GM12878 (cell line): ENCODE data around the gene MXI1. TPM values are rescaled to one million over a fixed set of nuclear protein-coding genes. Genes with fewer than 3 reads are reported as not detected.
A peak's percentile ranks its signal among the peaks of the same experiment; 100 is the strongest.

Experiments used
- ATAC-seq: fragments of 200-7000 bp; cut with Tn5 transposase; 3 replicates; pipeline ENCODE4 v1.9.1; 2020; ENCODE audit warnings: mild to moderate bottlenecking, moderate library complexity
- BruUV-seq: library from RNA; stranded (reverse); fragments of 400-500 nt; replicated peaks from 2 replicates; lab custom pipeline; 2021; lab: Mats Ljungman, UMichigan
- CTCF ChIA-PET: fragments of 300-600 bp; sonication (Branson Sonifier 250); formaldehyde crosslinking; extraction: SDS; loops from one replicate; lab custom pipeline; 2021; ENCODE audit warnings: inconsistent platforms; lab: Yijun Ruan, JAX
- POLR2A ChIA-PET: fragments of 350-600 bp; formaldehyde crosslinking; extraction: SDS; loops from one replicate; lab custom pipeline; 2021; ENCODE audit warnings: inconsistent platforms; lab: Charles Lee
- RAD21 ChIA-PET: fragments of 300-600 bp; sonication (Branson Sonifier 250); formaldehyde crosslinking; loops from one replicate; lab custom pipeline; 2023; ENCODE audit warnings: antibody characterized with exemption; ENCODE audit not compliant: unreplicated experiment; lab: Charles Lee
- SMC1A ChIA-PET: fragments of 300-600 bp; sonication (Branson Sonifier 250); formaldehyde crosslinking; loops from one replicate; lab custom pipeline; 2023; ENCODE audit not compliant: unreplicated experiment, uncharacterized antibody; lab: Charles Lee
- DNase-seq: peaks from one replicate; pipeline ENCODE4 v3.0.0-alpha.2; 2011; ENCODE audit warnings: low read depth, low spot score
- FAIRE-seq: peaks from 3 replicates; lab custom pipeline; 2011; peaks lifted over from hg19 to GRCh38; lab: Jason Lieb, UNC
- H2AFZ ChIP-seq: 2 replicates; pipeline ENCODE4 v1.6.0; 2011; ENCODE audit warnings: low read depth, low read length, control low read depth; ENCODE audit not compliant: control insufficient read depth
- H3K27ac ChIP-seq: 2 replicates; pipeline ENCODE4 v1.5.1; 2011; ENCODE audit warnings: control low read depth; ENCODE audit not compliant: control insufficient read depth, insufficient read depth
- H3K27me3 ChIP-seq, 2 experiments: replicated peaks in 1 of 2; 2 replicates each; pipeline versions ENCODE4 v1.6.0 to v1.6.1; 2011; ENCODE audit warnings: low read length in 1 of 2; ENCODE audit not compliant: control insufficient read depth in 2 of 2, insufficient read depth in 2 of 2
- H3K36me3 ChIP-seq, 2 experiments: 2 replicates each; pipeline ENCODE4 v1.5.1; 2011; ENCODE audit warnings: low read length in 1 of 2; ENCODE audit not compliant: control insufficient read depth in 2 of 2, insufficient read depth in 2 of 2
- H3K4me1 ChIP-seq: 2 replicates; pipeline ENCODE4 v1.6.1; 2011; ENCODE audit warnings: mild to moderate bottlenecking, low read length, moderate library complexity, mixed read lengths; ENCODE audit not compliant: control insufficient read depth, insufficient read depth
- H3K4me2 ChIP-seq: 2 replicates; pipeline ENCODE4 v1.6.0; 2011; ENCODE audit warnings: control low read depth; ENCODE audit not compliant: control insufficient read depth, insufficient read depth
- H3K4me3 ChIP-seq: fragments of 200-600 bp; sonication (generic); 2 replicates; pipeline ENCODE4 v1.5.1; 2016
- H3K79me2 ChIP-seq: 2 replicates; pipeline ENCODE4 v1.6.0; 2011; ENCODE audit warnings: low read length; ENCODE audit not compliant: control insufficient read depth, insufficient read depth
- H3K9ac ChIP-seq: 2 replicates; pipeline ENCODE4 v1.8.0; 2011; ENCODE audit warnings: low read length, control low read depth, mixed read lengths; ENCODE audit not compliant: control insufficient read depth, insufficient read depth
- H3K9me3 ChIP-seq: replicated peaks from 3 replicates; pipeline ENCODE4 v1.5.1; 2011; ENCODE audit warnings: mild to moderate bottlenecking, low read length; ENCODE audit not compliant: control insufficient read depth, insufficient read depth
- H4K20me1 ChIP-seq: 2 replicates; pipeline ENCODE4 v1.6.0; 2011; ENCODE audit not compliant: control insufficient read depth, insufficient read depth
- GABPA ChIP-seq: IDR thresholded peaks from 2 replicates; pipeline ENCODE4 v1.6.1; 2014; ENCODE audit warnings: antibody characterized with exemption, low read depth, mild to moderate bottlenecking, inconsistent platforms
- JUNB ChIP-seq: IDR thresholded peaks from 2 replicates; pipeline ENCODE4 v1.6.1; 2016; ENCODE audit warnings: antibody characterized with exemption, mild to moderate bottlenecking
- NRF1 ChIP-seq: conservative IDR thresholded peaks from 2 replicates; pipeline ENCODE4 v1.6.1; 2011; ENCODE audit warnings: mild to moderate bottlenecking, low read depth, low read length, improper control_type of control experiment
- RELA ChIP-seq: fragments of 450-650 bp; IDR thresholded peaks from 2 replicates; pipeline ENCODE4 v1.8.0; 2014; ENCODE audit warnings: borderline replicate concordance; ENCODE audit not compliant: partially characterized antibody
- RUNX3 ChIP-seq: IDR thresholded peaks from 2 replicates; pipeline ENCODE4 v1.6.1; 2012; ENCODE audit warnings: low read length, inconsistent platforms
- SREBF1 ChIP-seq: IDR thresholded peaks from 2 replicates; pipeline ENCODE4 v1.6.1; 2012; ENCODE audit warnings: mild to moderate bottlenecking, low read length
- TCF3 ChIP-seq: IDR thresholded peaks from 2 replicates; pipeline ENCODE4 v1.6.1; 2012; ENCODE audit warnings: low read depth, mild to moderate bottlenecking, low read length, borderline replicate concordance; ENCODE audit not compliant: insufficient read depth
- USF1 ChIP-seq: IDR thresholded peaks from 2 replicates; pipeline ENCODE4 v1.6.1; 2011; ENCODE audit warnings: borderline replicate concordance, low read depth, mild to moderate bottlenecking, moderate library complexity, mixed read lengths, low read length; ENCODE audit not compliant: insufficient read depth; ENCODE audit errors: extremely low read length
- ZBTB40 ChIP-seq: fragments of 450-650 bp; IDR thresholded peaks from 2 replicates; pipeline ENCODE4 v1.6.1; 2016; ENCODE audit warnings: mild to moderate bottlenecking, moderate library complexity, borderline replicate concordance
- WGBS: methylation state at CpG from one replicate; pipeline ENCODE4 v1.1.6; 2016; ENCODE audit warnings: low lambda C conversion rate; ENCODE audit not compliant: insufficient replicate concordance, insufficient coverage; ENCODE audit errors: missing lambda C conversion rate; 5-methylcytosine and 5-hydroxymethylcytosine counted together
- in situ Hi-C: fragments of 300-500 bp; cut with MboI; formaldehyde crosslinking; loops from 9 replicates; pipeline ENCODE4 v1.14.3; 2018; ENCODE audit warnings: mixed read lengths
- intact Hi-C: fragments of 100-400 bp; cut with micrococcal nuclease; formaldehyde crosslinking; loops from one replicate; pipeline ENCODE4 v1.14.2; 2022; ENCODE audit not compliant: unreplicated experiment
- polyA plus RNA-seq, 11 experiments: library from polyadenylated mRNA; depleted of rRNA in 4 of 11; unstranded in 6 of 11; stranded (reverse) in 5 of 11; fragments of >200 nt; fragmentation: Nextera tagmentation in 4 of 11; fragmentation: Illumina TruSeq in 1 of 11; extraction: Ambion mirVana in 4 of 11; extraction: Trizol in 1 of 11; gene quantifications; 1 replicate in 1 of 11; 2 replicates in 10 of 11; pipeline versions ENCODE4 v1.2.1 to v1.2.3, GENCODE V29; 2011 to 2016; ENCODE audit warnings: inconsistent platforms in 2 of 11, missing spikeins in 2 of 11, low read depth in 1 of 11
- total RNA-seq, 4 experiments: library from RNA; depleted of rRNA in 3 of 4; stranded (reverse); fragments of >200 nt in 3 of 4; fragmentation: Illumina TruSeq in 1 of 4; extraction: Trizol in 1 of 4; gene quantifications; 2 replicates each; pipeline versions ENCODE4 v1.2.1 to v1.2.3, GENCODE V29; 2013 to 2021

Gene MXI1
- total and polyA plus RNA-seq, 10 of the 15 experiments (the other 5 are each of a cell fraction or from before 2014, with no cell fraction given) = 0.23 to 8.0 (median 0.41) TPM

GRCh38 chr10:110212119-110213006 lies 5.0 kb downstream of the MXI1 start:
- RAD21 ChIA-PET = interaction anchor here (1.0 to 1.7 kb wide), 2 partner anchors 134 to 328 kb away, joined by 4 to 6 read pairs; no protein-coding TSS in a partner anchor

More at GRCh38 chr10:110212119-110213006, 5.0 kb downstream of the MXI1 start:
- ChIA-PET SMC1A (interaction anchor here (0.6 to 8.8 kb wide), 5 partner anchors 10 to 75 kb away, joined by 3 to 67 read pairs (median 4); no protein-coding TSS in a partner anchor), CTCF (interaction anchor here (0.7 to 11.0 kb wide), 4 partner anchors 9 to 328 kb away, joined by 3 to 62 read pairs (median 4); no protein-coding TSS in a partner anchor), POLR2A (interaction anchor here (1.0 kb wide), 1 partner anchor 11 kb away, joined by 3 read pairs; no protein-coding TSS in a partner anchor)
- no peak for TF ChIP-seq NRF1
- TF ChIP-seq RUNX3 = no peak
- no peak for TF ChIP-seq GABPA
- no peak for TF ChIP-seq JUNB
- TF ChIP-seq ZBTB40 = no peak
- no peak for TF ChIP-seq SREBF1
- TF ChIP-seq TCF3 = no peak
- no peak for TF ChIP-seq RELA
- no peak for TF ChIP-seq USF1
- Histone ChIP-seq H3K9ac (no peak overlapping the region), H3K4me2 (peak overlapping the region; percentile 97; the same call in 1 of the 2 replicates), H3K9me3 (no peaks in the 10 kb centered on the region), H2AFZ (no peak overlapping the region; the same call in 1 of the 2 replicates), H3K36me3 (no peaks in the 10 kb centered on the region), H3K27me3 (peaks cover 0 to 4% of the 10 kb centered on the region in 2 experiments; a peak in 2 of 4 replicates), H4K20me1 (no peaks in the 10 kb centered on the region), H3K4me1 (peaks cover 22% of the 10 kb centered on the region), H3K27ac (no peak overlapping the region), H3K79me2 (no peaks in the 10 kb centered on the region; the same call in 1 of the 2 replicates), H3K4me3 (no peak overlapping the region)
- WGBS = 33% methylated on average over 5 of the region's 5 CpGs
- no peak for FAIRE-seq
- in situ Hi-C loops (no loop called here), intact Hi-C loops (loop anchor here (5.0 kb wide), 1 partner anchor 75 kb away; no protein-coding TSS in a partner anchor)
- no TSS peak for BruUV-seq
- ATAC-seq = no peak
- no peak for DNase-seq
